ENCODE data around the gene ZNF559. TPM values are rescaled to one million over a fixed set of nuclear protein-coding genes. Genes with fewer than 3 reads are reported as not detected.
"Not testable (repeated sequence)": the region's sequence is repeated elsewhere in the genome, so short reads cannot be mapped to it uniquely, and the experiment has no call there.

The ZNF559 gene
- 10 to 100 TPM; 12.3 to 19.1 (median 15.1) TPM for total RNA-seq
- 10 to 100 TPM; 16.4 to 23.4 TPM for polyA plus RNA-seq
- long read RNA-seq, donor 1, partial matches to known transcripts = 1 of 13 reads
- long read RNA-seq, donor 1, other reads (novel, unspliced or antisense) = 10 of 13 reads
- long read RNA-seq, donor 2, full-length matches to known transcripts = 8 of 45 reads
- long read RNA-seq, donor 2, partial matches to known transcripts = 11 of 45 reads
- long read RNA-seq, donor 2, other reads (novel, unspliced or antisense) = 26 of 45 reads
- long read RNA-seq, donor 3, partial matches to known transcripts = 1 of 12 reads
- long read RNA-seq, donor 3, other reads (novel, unspliced or antisense) = 7 of 12 reads

DNA sequence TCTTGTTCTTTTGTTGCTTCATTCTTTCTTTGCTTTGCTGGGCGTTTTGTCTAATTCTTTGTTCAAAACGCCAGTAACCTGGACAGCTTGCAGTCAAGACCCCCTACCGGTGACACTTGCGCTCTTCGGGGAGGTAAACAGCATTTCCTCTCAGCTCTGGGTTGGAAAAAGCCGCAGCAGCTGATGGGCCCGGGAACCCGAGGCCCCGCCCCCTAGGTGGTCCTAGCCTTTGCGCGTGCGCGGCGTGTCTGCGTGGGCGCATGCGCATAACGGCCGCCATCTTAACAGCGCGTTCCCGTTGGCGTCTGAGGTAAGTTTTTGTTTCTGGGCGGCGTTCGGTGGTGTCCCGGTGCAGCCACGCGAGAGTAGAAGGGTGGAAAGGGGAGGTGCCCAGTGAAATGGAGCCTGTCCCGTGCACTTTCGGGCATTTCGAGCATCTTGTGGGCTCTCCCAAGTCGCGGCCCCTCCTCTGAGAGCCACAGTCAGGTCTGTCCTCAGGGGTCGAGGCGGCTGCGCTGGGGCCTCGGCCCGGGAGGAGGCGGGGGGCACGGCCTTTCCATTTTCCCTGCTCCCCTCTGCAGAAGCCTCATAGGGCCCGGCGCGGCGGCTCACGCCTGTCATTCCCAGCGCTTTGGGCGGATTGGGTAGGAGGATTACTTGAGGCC, at the start of gene ZNF559:
Gene ZNF559 (plus strand): TSS at position 261 of the 665 bp plus-strand sequence. CDS start 14,371 bp downstream, outside the sequence.
- Histone ChIP-seq H3K36me3 (peaks cover 0 to 40% (median 5%) of the 10 kb centered on the region in 9 donors), H3K9me3 (peaks cover 0 to 50% (median 24%) of the 10 kb centered on the region in 12 donors), H3K4me1 (peaks cover 0 to 17% (median 6%) of the 10 kb centered on the region in 12 donors), H3K27ac (peak within 1 kb of the TSS; percentile 69 to 93 (median 88)), H3K27me3 (no peaks in the 10 kb centered on the region), H3K4me3 (peak within 1 kb of the TSS; percentile 51 to 96 (median 72))
- 0% methylated on average over 44 to 48 of the region's 48 CpGs for WGBS, 4 donors
- TF ChIP-seq, protein P1, sequence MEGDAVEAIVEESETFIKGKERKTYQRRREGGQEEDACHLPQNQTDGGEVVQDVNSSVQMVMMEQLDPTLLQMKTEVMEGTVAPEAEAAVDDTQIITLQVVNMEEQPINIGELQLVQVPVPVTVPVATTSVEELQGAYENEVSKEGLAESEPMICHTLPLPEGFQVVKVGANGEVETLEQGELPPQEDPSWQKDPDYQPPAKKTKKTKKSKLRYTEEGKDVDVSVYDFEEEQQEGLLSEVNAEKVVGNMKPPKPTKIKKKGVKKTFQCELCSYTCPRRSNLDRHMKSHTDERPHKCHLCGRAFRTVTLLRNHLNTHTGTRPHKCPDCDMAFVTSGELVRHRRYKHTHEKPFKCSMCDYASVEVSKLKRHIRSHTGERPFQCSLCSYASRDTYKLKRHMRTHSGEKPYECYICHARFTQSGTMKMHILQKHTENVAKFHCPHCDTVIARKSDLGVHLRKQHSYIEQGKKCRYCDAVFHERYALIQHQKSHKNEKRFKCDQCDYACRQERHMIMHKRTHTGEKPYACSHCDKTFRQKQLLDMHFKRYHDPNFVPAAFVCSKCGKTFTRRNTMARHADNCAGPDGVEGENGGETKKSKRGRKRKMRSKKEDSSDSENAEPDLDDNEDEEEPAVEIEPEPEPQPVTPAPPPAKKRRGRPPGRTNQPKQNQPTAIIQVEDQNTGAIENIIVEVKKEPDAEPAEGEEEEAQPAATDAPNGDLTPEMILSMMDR (IDR thresholded peaks at IDR 0.05) = peak in 8 of 12 donors; percentile 4 to 44 (median 29)
- TF ChIP-seq POLR2A (IDR thresholded peaks at IDR 0.05) = peak in 1 of 2 donors; percentile 67
- DNase-seq (peak; percentile 93 to 97 (median 94)), ATAC-seq (peak; percentile 97 to 99 (median 98))
- intact Hi-C loops (cut with DNase I) = loop anchor here in 3 of 10 donors (1.0 to 10.0 kb wide), 3 partner anchors 15 to 213 kb away; partner anchors contain the start of genes ZNF266 (in 2 of the 3), ZNF699 (in 2 of the 3) and ZNF426 (in 1 of the 3)

DNA sequence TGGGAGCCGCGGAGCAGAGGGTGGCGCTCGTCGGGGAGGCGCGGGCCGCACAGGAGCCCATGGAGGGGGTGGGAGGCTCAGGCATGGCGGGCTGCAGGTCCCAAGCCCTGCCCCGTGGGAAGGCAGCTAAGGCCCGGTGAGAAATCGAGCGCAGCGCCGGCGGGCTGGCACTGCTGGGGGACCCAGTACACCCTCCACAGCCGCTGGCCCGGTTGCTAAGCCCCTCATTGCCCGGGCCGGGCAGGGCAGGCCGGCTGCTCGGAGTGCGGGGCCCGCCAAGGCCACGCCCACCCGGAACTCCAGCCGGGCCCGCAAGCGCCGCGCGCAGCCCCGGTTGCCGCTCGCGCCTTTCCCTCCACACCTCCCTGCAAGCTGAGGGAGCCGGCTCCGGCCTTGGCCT, 40.5 kb upstream of the ZNF559 start:
- H3K36me3 ChIP-seq; H3K27ac ChIP-seq; DNase-seq; H3K4me1 ChIP-seq; intact Hi-C loops (cut with DNase I); H3K27me3 ChIP-seq; ATAC-seq: not testable (repeated sequence)
- Histone ChIP-seq H3K9me3 (peaks cover 0 to 45% (median 12%) of the 10 kb centered on the region in 12 donors), H3K4me3 (peak overlapping the region in 10 of 12 donors; percentile 3 to 46 (median 29))
- WGBS, 4 donors = 4 to 14% (median 9%) methylated on average over 8 to 38 of the region's 38 CpGs

DNA sequence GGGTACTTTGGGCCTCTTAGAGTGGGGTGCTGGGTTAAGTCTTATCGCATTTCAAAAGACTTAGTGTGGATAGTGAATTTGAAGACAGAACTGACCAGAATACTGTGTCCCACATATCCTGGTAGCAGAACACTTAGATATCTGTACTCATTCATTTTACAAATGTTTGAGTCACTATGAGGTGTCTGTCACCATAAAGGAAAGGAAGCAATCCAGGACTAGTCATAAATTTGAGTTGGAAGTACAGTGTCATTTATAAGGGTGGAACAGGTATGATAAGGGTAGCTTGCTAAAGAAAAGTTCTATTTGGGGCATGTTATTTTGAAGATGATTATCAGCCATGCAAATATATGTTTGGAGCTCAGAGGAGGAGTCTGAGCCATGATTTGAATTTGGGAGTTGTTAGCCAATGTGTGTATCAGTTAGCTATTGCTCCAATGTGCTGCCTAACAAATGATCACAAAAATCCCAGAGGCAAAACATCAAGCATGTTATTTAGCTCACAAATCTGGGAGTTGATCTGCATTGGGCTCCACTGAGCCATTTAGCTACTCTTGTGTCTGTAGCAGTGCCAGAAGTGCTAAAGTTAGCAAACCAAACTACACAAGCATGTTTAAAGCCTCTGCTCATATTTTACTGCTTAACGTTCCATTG, 34.6 kb upstream of the ZNF559 start:
- ATAC-seq (no peak), DNase-seq (no peak)
- no peaks in the 10 kb centered on the region for H3K27me3 ChIP-seq
- WGBS, 4 donors = 94 to 98% (median 96%) methylated on average over 2 of the region's 2 CpGs
- TF ChIP-seq POLR2A (IDR thresholded peaks at IDR 0.05) = no peak
- TF ChIP-seq, protein P1 (IDR thresholded peaks at IDR 0.05) = no peak
- no peak overlapping the region for H3K27ac ChIP-seq
- intact Hi-C loops (cut with DNase I) = no loop called here
- H3K36me3 ChIP-seq = peaks cover 0 to 50% (median 10%) of the 10 kb centered on the region in 9 donors
- peaks cover 1 to 97% (median 63%) of the 10 kb centered on the region in 12 donors for H3K9me3 ChIP-seq
- no peak overlapping the region for H3K4me3 ChIP-seq
- H3K4me1 ChIP-seq = no peaks in the 10 kb centered on the region

DNA sequence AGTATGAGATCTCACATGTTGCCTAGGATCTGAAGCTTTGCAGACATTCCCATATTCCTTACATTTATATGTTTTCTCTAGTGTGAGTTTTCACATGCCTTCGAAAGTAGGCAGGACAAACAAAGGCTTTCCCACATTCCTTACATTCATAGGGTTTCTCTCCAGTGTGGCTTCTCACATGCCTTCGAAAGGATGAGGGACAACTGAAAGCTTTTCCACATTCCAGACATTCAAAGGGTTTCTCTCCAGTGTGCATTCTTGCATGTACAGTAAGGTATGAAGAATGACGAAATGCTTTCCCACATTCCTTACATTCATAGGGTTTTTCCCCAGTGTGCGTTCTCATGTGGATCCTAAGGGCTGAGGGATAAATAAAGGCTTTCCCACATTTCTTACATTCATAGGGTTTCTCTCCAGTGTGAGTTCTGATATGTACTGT, 28.5 kb upstream of the ZNF559 start:
- intact Hi-C loops (cut with DNase I) = no loop called here
- ATAC-seq (no peak), DNase-seq (no peak)
- TF ChIP-seq, protein P1 (IDR thresholded peaks at IDR 0.05) = no peak
- TF ChIP-seq POLR2A (IDR thresholded peaks at IDR 0.05) = no peak
- peaks cover 6 to 100% (median 94%) of the 10 kb centered on the region in 12 donors for H3K9me3 ChIP-seq
- 95 to 97% (median 96%) methylated on average over 4 of the region's 4 CpGs for WGBS, 4 donors
- no peaks in the 10 kb centered on the region for H3K27me3 ChIP-seq
- no peak overlapping the region for H3K27ac ChIP-seq
- H3K4me3 ChIP-seq = no peak overlapping the region
- H3K36me3 ChIP-seq = peaks cover 18 to 95% (median 59%) of the 10 kb centered on the region in 9 donors
- H3K4me1 ChIP-seq = no peaks in the 10 kb centered on the region

Measured in heart left ventricle (tissue), 16 donors.